Measurements from ENCODE around the gene S100A1. TPM values are rescaled to one million over a fixed set of nuclear protein-coding genes. Genes with fewer than 3 reads are reported as not detected.

The S100A1 gene
- total and polyA plus RNA-seq, 2 of the 13 experiments (the other 11 are each of a cell fraction or from before 2014, with no cell fraction given), result 120 to 251 TPM

DNA sequence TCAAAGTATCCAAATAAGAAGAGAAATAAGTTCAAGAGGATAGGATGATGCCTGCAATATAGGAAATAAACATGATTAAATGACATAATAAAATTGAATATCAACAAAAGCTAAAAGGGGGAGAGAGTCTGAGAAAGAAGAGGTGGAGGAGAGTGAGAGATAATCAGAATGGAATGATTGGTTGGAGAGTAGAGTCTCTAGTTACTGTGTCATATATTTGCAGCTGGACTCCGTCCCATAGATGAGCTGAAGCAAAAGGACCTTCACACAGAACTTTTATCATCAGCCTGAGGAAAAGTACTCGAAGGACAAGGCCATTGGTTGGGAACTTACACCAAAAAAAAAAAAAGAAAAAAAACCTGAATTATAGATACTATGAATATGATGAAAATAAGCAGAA is 39.8 kb upstream of the S100A1 start:
- H3K4me2 ChIP-seq (ENCODE audit: low read depth, low read length), result no peak overlapping the region
- H3K9me3 ChIP-seq (ENCODE audit: low read length), result no peaks in the 10 kb centered on the region
- DNase-seq (ENCODE audit: low spot score) (no peak), FAIRE-seq (no peak), ATAC-seq (no peak)
- H3K4me3 ChIP-seq (replicated peaks in 1 of 3; ENCODE audit: insufficient read depth in 1 of 3, low read depth in 2 of 3, low read length in 3 of 3), result no peak overlapping the region
- H2AFZ ChIP-seq (ENCODE audit: low read length), result no peak overlapping the region
- in situ Hi-C loops (cut with HindIII; ENCODE audit: extremely low pct_ligation_motif_present, low pct_unique_long_range_greater_than_20kb), result no loop called here
- intact Hi-C loops (cut with micrococcal nuclease; ENCODE audit: unreplicated experiment), result no loop called here
- H3K79me2 ChIP-seq (ENCODE audit: insufficient read depth, low read length), result no peaks in the 10 kb centered on the region
- no peaks in the 10 kb centered on the region for H4K20me1 ChIP-seq (ENCODE audit: insufficient read depth, low read length)
- H3K27ac ChIP-seq (ENCODE audit: extremely low read length, insufficient read depth, low read length), result no peak overlapping the region
- POLR2A ChIA-PET, result interaction anchor here (0.7 kb wide), 1 partner anchor 14 kb away, joined by 3 read pairs; no protein-coding TSS in a partner anchor
- 0 out of 5 replicates have a peak, but pooled peaks cover 1 to 3% of the 10 kb centered on the region in 2 experiments for H3K27me3 ChIP-seq (ENCODE audit: control insufficient read depth in 1 of 2, insufficient read depth in 2 of 2, low read length in 2 of 2)
- no peaks in the 10 kb centered on the region for H3K4me1 ChIP-seq (ENCODE audit: insufficient read depth, low read length)
- CTCF ChIA-PET (ENCODE audit: low intra/inter-chr PET ratio, low total read pairs), result no interaction called here
- 48% methylated on average over 2 of the region's 2 CpGs for WGBS (ENCODE audit: low lambda C conversion rate)
- H3K9ac ChIP-seq (ENCODE audit: insufficient read depth, low read depth, low read length), result no peak overlapping the region
- BruUV-seq (replicated peaks), result no TSS peak
- H3K36me3 ChIP-seq (replicated peaks in 1 of 2; ENCODE audit: control insufficient read depth in 1 of 2, insufficient read depth in 2 of 2, low read length in 2 of 2), result no peaks in the 10 kb centered on the region
- TF ChIP-seq ZNF720 (CRISPR knock-in tag; IDR thresholded peaks at IDR 0.05) (no peak), HCFC1 (IDR thresholded peaks at IDR 0.05; ENCODE audit: low read depth, low read length) (no peak), SOX6 (IDR thresholded peaks at IDR 0.05) (no peak), SOX6 (CRISPR knock-in tag; IDR thresholded peaks at IDR 0.05) (no peak), SP4 (CRISPR knock-in tag; IDR thresholded peaks at IDR 0.05) (no peak), CREM (IDR thresholded peaks at IDR 0.05) (no peak), CREM (CRISPR knock-in tag; IDR thresholded peaks at IDR 0.05) (no peak), NAIF1 (CRISPR knock-in tag; IDR thresholded peaks at IDR 0.05; ENCODE audit: borderline replicate concordance) (no peak), RFX1 (IDR thresholded peaks at IDR 0.05) (no peak), SOX13 (IDR thresholded peaks at IDR 0.05) (no peak), SOX13 (CRISPR knock-in tag; conservative IDR thresholded peaks at IDR 0.05 in 1 of 2, IDR thresholded peaks at IDR 0.05 in 1 of 2) (no peak), ZNF484 (CRISPR knock-in tag; IDR thresholded peaks at IDR 0.05; ENCODE audit: borderline replicate concordance, low read depth) (no peak), ZBTB42 (CRISPR knock-in tag; IDR thresholded peaks at IDR 0.05) (no peak), NONO (IDR thresholded peaks at IDR 0.05) (no peak), NONO (CRISPR knock-in tag; conservative IDR thresholded peaks at IDR 0.05) (no peak)
- TF ChIP-seq, protein P1, sequence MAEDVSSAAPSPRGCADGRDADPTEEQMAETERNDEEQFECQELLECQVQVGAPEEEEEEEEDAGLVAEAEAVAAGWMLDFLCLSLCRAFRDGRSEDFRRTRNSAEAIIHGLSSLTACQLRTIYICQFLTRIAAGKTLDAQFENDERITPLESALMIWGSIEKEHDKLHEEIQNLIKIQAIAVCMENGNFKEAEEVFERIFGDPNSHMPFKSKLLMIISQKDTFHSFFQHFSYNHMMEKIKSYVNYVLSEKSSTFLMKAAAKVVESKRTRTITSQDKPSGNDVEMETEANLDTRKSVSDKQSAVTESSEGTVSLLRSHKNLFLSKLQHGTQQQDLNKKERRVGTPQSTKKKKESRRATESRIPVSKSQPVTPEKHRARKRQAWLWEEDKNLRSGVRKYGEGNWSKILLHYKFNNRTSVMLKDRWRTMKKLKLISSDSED (CRISPR knock-in tag; IDR thresholded peaks at IDR 0.05), result no peak
- TF ChIP-seq, protein P2, sequence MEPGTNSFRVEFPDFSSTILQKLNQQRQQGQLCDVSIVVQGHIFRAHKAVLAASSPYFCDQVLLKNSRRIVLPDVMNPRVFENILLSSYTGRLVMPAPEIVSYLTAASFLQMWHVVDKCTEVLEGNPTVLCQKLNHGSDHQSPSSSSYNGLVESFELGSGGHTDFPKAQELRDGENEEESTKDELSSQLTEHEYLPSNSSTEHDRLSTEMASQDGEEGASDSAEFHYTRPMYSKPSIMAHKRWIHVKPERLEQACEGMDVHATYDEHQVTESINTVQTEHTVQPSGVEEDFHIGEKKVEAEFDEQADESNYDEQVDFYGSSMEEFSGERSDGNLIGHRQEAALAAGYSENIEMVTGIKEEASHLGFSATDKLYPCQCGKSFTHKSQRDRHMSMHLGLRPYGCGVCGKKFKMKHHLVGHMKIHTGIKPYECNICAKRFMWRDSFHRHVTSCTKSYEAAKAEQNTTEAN (CRISPR knock-in tag; conservative IDR thresholded peaks at IDR 0.05), result no peak
- TF ChIP-seq, protein P3, sequence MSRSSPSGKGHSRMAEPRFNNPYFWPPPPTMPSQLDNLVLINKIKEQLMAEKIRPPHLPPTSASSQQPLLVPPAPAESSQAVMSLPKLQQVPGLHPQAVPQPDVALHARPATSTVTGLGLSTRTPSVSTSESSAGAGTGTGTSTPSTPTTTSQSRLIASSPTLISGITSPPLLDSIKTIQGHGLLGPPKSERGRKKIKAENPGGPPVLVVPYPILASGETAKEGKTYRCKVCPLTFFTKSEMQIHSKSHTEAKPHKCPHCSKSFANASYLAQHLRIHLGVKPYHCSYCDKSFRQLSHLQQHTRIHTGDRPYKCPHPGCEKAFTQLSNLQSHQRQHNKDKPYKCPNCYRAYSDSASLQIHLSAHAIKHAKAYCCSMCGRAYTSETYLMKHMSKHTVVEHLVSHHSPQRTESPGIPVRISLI (CRISPR knock-in tag; IDR thresholded peaks at IDR 0.05; ENCODE audit: borderline replicate concordance), result no peak
- TF ChIP-seq, protein P4, sequence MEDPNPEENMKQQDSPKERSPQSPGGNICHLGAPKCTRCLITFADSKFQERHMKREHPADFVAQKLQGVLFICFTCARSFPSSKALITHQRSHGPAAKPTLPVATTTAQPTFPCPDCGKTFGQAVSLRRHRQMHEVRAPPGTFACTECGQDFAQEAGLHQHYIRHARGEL (CRISPR knock-in tag; IDR thresholded peaks at IDR 0.05), result no peak
- TF ChIP-seq, protein P5, sequence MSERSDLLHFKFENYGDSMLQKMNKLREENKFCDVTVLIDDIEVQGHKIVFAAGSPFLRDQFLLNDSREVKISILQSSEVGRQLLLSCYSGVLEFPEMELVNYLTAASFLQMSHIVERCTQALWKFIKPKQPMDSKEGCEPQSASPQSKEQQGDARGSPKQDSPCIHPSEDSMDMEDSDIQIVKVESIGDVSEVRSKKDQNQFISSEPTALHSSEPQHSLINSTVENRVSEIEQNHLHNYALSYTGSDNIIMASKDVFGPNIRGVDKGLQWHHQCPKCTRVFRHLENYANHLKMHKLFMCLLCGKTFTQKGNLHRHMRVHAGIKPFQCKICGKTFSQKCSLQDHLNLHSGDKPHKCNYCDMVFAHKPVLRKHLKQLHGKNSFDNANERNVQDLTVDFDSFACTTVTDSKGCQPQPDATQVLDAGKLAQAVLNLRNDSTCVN (CRISPR knock-in tag; IDR thresholded peaks at IDR 0.05; ENCODE audit: borderline replicate concordance), result no peak
- TF ChIP-seq, protein P6, sequence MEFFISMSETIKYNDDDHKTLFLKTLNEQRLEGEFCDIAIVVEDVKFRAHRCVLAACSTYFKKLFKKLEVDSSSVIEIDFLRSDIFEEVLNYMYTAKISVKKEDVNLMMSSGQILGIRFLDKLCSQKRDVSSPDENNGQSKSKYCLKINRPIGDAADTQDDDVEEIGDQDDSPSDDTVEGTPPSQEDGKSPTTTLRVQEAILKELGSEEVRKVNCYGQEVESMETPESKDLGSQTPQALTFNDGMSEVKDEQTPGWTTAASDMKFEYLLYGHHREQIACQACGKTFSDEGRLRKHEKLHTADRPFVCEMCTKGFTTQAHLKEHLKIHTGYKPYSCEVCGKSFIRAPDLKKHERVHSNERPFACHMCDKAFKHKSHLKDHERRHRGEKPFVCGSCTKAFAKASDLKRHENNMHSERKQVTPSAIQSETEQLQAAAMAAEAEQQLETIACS (CRISPR knock-in tag; IDR thresholded peaks at IDR 0.05), result no peak
